ENCODE results near the gene CNPY1. TPM values are rescaled to one million over a fixed set of nuclear protein-coding genes. Genes with fewer than 3 reads are reported as not detected.
"Not testable (repeated sequence)": the region's sequence is repeated elsewhere in the genome, so short reads cannot be mapped to it uniquely, and the experiment has no call there.

CNPY1 gene
- total RNA-seq (not detected in 2 replicates), polyA plus RNA-seq (not detected in 2 replicates)

- not testable (repeated sequence) for DNase-seq (ENCODE audit: low spot score); H3K27me3 ChIP-seq; H3K9me2 ChIP-seq (replicated peaks; ENCODE audit: insufficient read depth); H3K4me1 ChIP-seq (ENCODE audit: insufficient read depth); H3K27ac ChIP-seq; H2AFZ ChIP-seq; H3K79me2 ChIP-seq; H4K20me1 ChIP-seq (ENCODE audit: insufficient read depth, poor library complexity, severe bottlenecking); H3K4me3 ChIP-seq; H3K36me3 ChIP-seq (replicated peaks; ENCODE audit: insufficient read depth, low read depth); H3K4me2 ChIP-seq; H3K9me3 ChIP-seq (ENCODE audit: low read depth)
- 80% methylated on average over 1 of the region's 1 CpG for WGBS (ENCODE audit: low lambda C conversion rate, missing lambda C conversion rate)
These were observed at the start of gene CNPY1 for GRCh38 chr7:155546449-155546848. CNPY1 (minus strand) TSS chr7:155546559; CDS start chr7:155545929, 630 bp downstream.

- Histone ChIP-seq H3K27me3 (no peaks in the 10 kb centered on the region), H3K36me3 (replicated peaks; ENCODE audit: insufficient read depth, low read depth) (no peaks in the 10 kb centered on the region), H3K79me2 (no peaks in the 10 kb centered on the region), H3K4me1 (ENCODE audit: insufficient read depth) (peaks cover 7% of the 10 kb centered on the region), H4K20me1 (ENCODE audit: insufficient read depth, poor library complexity, severe bottlenecking) (no peaks in the 10 kb centered on the region), H3K4me2 (no peak overlapping the region), H3K4me3 (no peak overlapping the region), H3K9me2 (replicated peaks; ENCODE audit: insufficient read depth) (no peaks in the 10 kb centered on the region), H3K9me3 (ENCODE audit: low read depth) (no peaks in the 10 kb centered on the region), H2AFZ (no peak overlapping the region), H3K27ac (no peak overlapping the region)
- TF ChIP-seq EZH2phosphoT487 (IDR thresholded peaks at IDR 0.05; ENCODE audit: low read depth, severe bottlenecking, unreplicated experiment): no peak
- peak; percentile 47 for DNase-seq (ENCODE audit: low spot score)
- WGBS (ENCODE audit: low lambda C conversion rate, missing lambda C conversion rate): 50% methylated on average over 3 of the region's 3 CpGs
These were observed 48.6 kb upstream of the CNPY1 start for GRCh38 chr7:155594961-155595366.

- no peaks in the 10 kb centered on the region for H3K79me2 ChIP-seq
- no peak overlapping the region for H3K4me3 ChIP-seq
- H3K36me3 ChIP-seq (replicated peaks; ENCODE audit: insufficient read depth, low read depth): no peaks in the 10 kb centered on the region
- no peaks in the 10 kb centered on the region for H3K9me3 ChIP-seq (ENCODE audit: low read depth)
- H4K20me1 ChIP-seq (ENCODE audit: insufficient read depth, poor library complexity, severe bottlenecking): no peaks in the 10 kb centered on the region
- no peak overlapping the region for H2AFZ ChIP-seq
- H3K4me1 ChIP-seq (ENCODE audit: insufficient read depth): peaks cover 7% of the 10 kb centered on the region
- no peaks in the 10 kb centered on the region for H3K27me3 ChIP-seq
- WGBS (ENCODE audit: low lambda C conversion rate, missing lambda C conversion rate): 83% methylated on average over 6 of the region's 6 CpGs
- no peak overlapping the region for H3K27ac ChIP-seq
- DNase-seq (ENCODE audit: low spot score): no peak
- TF ChIP-seq EZH2phosphoT487 (IDR thresholded peaks at IDR 0.05; ENCODE audit: low read depth, severe bottlenecking, unreplicated experiment) (no peak), EZH2 (IDR thresholded peaks at IDR 0.05; ENCODE audit: borderline replicate concordance) (no peak), CTCF (IDR thresholded peaks at IDR 0.05; ENCODE audit: poor library complexity) (no peak)
- no peaks in the 10 kb centered on the region for H3K9me2 ChIP-seq (replicated peaks; ENCODE audit: insufficient read depth)
- no peak overlapping the region for H3K4me2 ChIP-seq
These were observed 47.9 kb upstream of the CNPY1 start for GRCh38 chr7:155594163-155594732.

DNA sequence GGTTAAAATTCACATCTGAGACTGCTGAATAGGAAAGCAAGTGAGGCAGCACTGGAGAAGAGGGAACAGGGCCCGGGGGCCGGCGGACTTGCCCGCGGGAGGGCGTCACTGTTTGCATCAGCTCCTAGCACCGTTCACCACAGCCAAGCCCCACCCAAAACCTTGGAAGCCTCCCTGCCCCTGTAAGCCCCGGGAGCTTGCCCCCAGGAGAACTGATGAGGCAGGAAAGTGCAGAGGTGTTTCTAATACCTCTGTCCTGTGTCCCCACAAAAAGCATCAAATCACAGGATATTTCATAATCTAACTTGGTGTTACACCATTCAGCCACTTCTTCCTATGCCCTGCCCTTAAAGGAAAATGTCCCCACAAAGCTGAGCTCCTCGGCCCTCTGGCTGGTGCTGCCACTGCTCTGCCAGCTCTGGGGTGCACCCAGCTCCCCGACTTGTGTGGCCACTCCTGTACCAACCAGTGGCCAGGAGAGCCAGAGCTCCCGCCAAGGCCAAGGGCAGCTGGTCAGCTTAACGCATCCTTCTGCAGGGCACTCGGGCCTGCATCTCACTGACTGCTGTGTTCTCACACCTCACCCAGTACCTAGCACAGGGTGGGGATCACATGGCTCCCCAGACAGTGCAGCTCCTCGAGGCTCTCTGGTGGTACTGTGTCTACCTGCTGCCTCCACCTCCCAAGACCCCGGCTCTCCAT is 47.3 kb upstream of the CNPY1 start:
- no peak for DNase-seq (ENCODE audit: low spot score)
- WGBS (ENCODE audit: low lambda C conversion rate, missing lambda C conversion rate): 87% methylated on average over 15 of the region's 15 CpGs
- no peak overlapping the region for H3K4me2 ChIP-seq
- H3K4me1 ChIP-seq (ENCODE audit: insufficient read depth): peaks cover 7% of the 10 kb centered on the region
- H4K20me1 ChIP-seq (ENCODE audit: insufficient read depth, poor library complexity, severe bottlenecking): no peaks in the 10 kb centered on the region
- no peaks in the 10 kb centered on the region for H3K27me3 ChIP-seq
- no peaks in the 10 kb centered on the region for H3K36me3 ChIP-seq (replicated peaks; ENCODE audit: insufficient read depth, low read depth)
- TF ChIP-seq EZH2phosphoT487 (IDR thresholded peaks at IDR 0.05; ENCODE audit: low read depth, severe bottlenecking, unreplicated experiment): no peak
- TF ChIP-seq CTCF (IDR thresholded peaks at IDR 0.05; ENCODE audit: poor library complexity): no peak
- no peak for TF ChIP-seq EZH2 (IDR thresholded peaks at IDR 0.05; ENCODE audit: borderline replicate concordance)
- H3K9me2 ChIP-seq (replicated peaks; ENCODE audit: insufficient read depth): no peaks in the 10 kb centered on the region
- no peak overlapping the region for H2AFZ ChIP-seq
- no peaks in the 10 kb centered on the region for H3K79me2 ChIP-seq
- H3K4me3 ChIP-seq: no peak overlapping the region
- H3K27ac ChIP-seq: no peak overlapping the region
- no peaks in the 10 kb centered on the region for H3K9me3 ChIP-seq (ENCODE audit: low read depth)

All from hepatocyte (in vitro differentiated cells).